Hepatocyte (in vitro differentiated cells): ENCODE data around the gene SLC25A13.

Source experiments
- CTCF ChIP-seq: fragments of 200-600 bp; sonication (generic); IDR thresholded peaks from 2 replicates; pipeline ENCODE4 v1.5.1; 2016; ENCODE audit warnings: antibody characterized with exemption, mild to moderate bottlenecking; ENCODE audit not compliant: poor library complexity
- EZH2 ChIP-seq: fragments of 200-600 bp; sonication (generic); IDR thresholded peaks from 2 replicates; pipeline ENCODE4 v1.6.1; 2016; ENCODE audit warnings: antibody characterized with exemption, mild to moderate bottlenecking, borderline replicate concordance
- EZH2phosphoT487 ChIP-seq: fragments of 200-600 bp; sonication (generic); IDR thresholded peaks from one replicate; pipeline ENCODE4 v1.6.1; 2018; ENCODE audit warnings: antibody characterized with exemption, mild to moderate bottlenecking, low read depth, moderate library complexity; ENCODE audit not compliant: unreplicated experiment, severe bottlenecking

GRCh38 chr7:96151889-96152288 lies 170.0 kb downstream of the SLC25A13 start:
- no peak for TF ChIP-seq CTCF
- TF ChIP-seq EZH2, result no peak
- TF ChIP-seq EZH2phosphoT487, result no peak
